T-helper 2 cell treated with Interferon-gamma antibody and Interleukin-4, amounts not matched to agents 5 μg/mL and 100 μg/mL, for 36 hours (primary cell): ENCODE measurements around the gene COG2.

ENCODE experiments used
- DNase-seq: peaks from one replicate; pipeline ENCODE4 v3.0.0; 2021; ENCODE audit warnings: low spot score
- H3K27ac Mint-ChIP-seq: one replicate; pipeline ENCODE4 v1.8.0; 2021; ENCODE audit warnings: mild to moderate bottlenecking, mixed read lengths
- H3K27me3 Mint-ChIP-seq: one replicate; pipeline ENCODE4 v1.8.0; 2021; ENCODE audit warnings: low read depth, mixed read lengths
- H3K36me3 Mint-ChIP-seq: one replicate; pipeline ENCODE4 v1.8.0; 2021; ENCODE audit warnings: low read depth, mixed read lengths
- H3K4me1 Mint-ChIP-seq: one replicate; pipeline ENCODE4 v1.8.0; 2021; ENCODE audit warnings: low read depth, mixed read lengths
- H3K4me3 Mint-ChIP-seq: one replicate; pipeline ENCODE4 v1.8.0; 2022; ENCODE audit warnings: mild to moderate bottlenecking, moderate library complexity, mixed read lengths
- H3K9me3 Mint-ChIP-seq: one replicate; pipeline ENCODE4 v1.8.0; 2021; ENCODE audit warnings: mixed read lengths

Gene COG2

GRCh38 chr1:230674581-230674980 is 32.3 kb downstream of the COG2 start:
- DNase-seq: no peak
- H3K9me3 Mint-ChIP-seq: no peaks in the 10 kb centered on the region
- peaks cover 50% of the 10 kb centered on the region for H3K36me3 Mint-ChIP-seq
- H3K27ac Mint-ChIP-seq: no peak overlapping the region
- peaks cover 3% of the 10 kb centered on the region for H3K4me1 Mint-ChIP-seq
- H3K27me3 Mint-ChIP-seq: no peaks in the 10 kb centered on the region
- no peak overlapping the region for H3K4me3 Mint-ChIP-seq

GRCh38 chr1:230677200-230677599 is 34.9 kb downstream of the COG2 start:
- Mint-ChIP-seq H3K4me3 (no peak overlapping the region), H3K9me3 (no peaks in the 10 kb centered on the region), H3K36me3 (peaks cover 51% of the 10 kb centered on the region), H3K27ac (no peak overlapping the region), H3K27me3 (no peaks in the 10 kb centered on the region), H3K4me1 (peaks cover 3% of the 10 kb centered on the region)
- no peak for DNase-seq

DNA sequence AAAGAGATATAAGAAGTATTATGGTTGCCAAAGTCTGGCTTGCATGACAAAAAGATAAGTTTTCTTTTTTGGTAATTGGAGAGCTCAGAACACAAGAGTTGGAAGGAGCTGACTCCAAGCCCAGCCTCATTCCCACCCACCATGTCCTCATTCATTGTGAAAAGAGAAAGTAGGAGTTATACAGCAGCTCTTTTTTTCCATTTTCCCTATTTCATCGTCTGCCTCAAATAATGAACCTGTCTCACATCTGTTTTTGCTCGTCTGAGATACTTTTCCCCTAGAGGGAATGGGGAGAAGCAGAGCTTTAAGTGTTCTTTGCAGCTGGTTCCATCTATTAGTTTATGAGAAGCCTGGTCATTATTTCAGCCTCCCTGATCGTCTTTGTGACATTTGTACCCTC is 36.9 kb downstream of the COG2 start:
- DNase-seq: no peak
- peaks cover 3% of the 10 kb centered on the region for H3K4me1 Mint-ChIP-seq
- H3K4me3 Mint-ChIP-seq: no peak overlapping the region
- no peaks in the 10 kb centered on the region for H3K27me3 Mint-ChIP-seq
- no peaks in the 10 kb centered on the region for H3K9me3 Mint-ChIP-seq
- peaks cover 43% of the 10 kb centered on the region for H3K36me3 Mint-ChIP-seq
- H3K27ac Mint-ChIP-seq: no peak overlapping the region

DNA sequence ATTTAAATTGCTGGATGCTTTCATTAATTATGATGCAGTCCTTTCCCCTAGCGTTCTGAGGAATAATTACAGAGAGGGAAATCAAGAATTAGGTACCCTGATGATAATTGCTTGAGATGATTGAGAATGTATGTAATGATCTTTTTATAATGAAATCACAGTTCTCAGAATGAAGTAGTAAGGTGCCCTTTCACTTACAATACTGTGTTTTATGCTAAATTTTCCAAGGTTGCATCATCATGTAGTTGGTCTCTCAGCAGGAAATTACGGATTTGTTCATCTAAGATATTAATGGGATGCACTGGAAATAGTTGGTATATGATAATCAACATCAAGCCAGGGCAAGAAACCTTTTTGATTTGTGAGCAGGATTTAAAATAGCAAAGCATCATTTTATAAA is 37.5 kb downstream of the COG2 start:
- no peak for DNase-seq
- Mint-ChIP-seq H3K27ac (no peak overlapping the region), H3K4me3 (no peak overlapping the region), H3K4me1 (no peaks in the 10 kb centered on the region), H3K27me3 (no peaks in the 10 kb centered on the region), H3K9me3 (no peaks in the 10 kb centered on the region), H3K36me3 (peaks cover 45% of the 10 kb centered on the region)

DNA sequence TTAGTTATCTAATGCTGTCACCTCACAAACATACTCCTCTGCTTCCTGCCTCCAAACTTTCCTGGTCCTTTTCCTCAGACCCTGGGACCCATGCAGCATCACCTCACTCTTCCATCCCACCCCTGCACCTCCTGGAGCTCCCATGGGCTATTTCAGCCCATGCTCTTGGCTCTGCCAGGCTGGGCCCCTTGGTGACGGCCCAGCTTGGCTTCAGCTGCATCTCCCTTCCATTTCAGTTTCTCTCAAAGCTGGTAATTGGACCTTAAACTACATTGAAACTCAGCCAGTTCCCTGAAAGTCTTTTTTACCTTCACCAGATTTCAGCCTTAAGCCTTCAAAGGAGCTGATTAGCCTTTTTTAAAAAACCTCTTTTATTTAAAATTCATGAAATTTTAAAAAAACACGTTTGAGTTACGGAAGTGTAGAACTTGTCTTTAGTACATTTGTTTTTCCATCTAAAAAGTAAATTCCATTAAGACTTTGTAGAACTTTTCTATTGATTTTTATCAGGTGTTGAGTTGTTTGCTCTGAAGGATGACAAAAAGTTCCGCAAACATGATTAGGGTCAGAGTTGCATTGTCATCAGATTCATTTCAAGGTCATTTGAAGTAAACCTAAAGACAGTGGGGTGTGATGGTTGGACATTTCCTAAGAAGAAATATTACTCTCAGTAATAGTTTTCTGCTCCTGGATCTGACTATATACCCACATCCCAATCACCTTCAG is 38.2 kb downstream of the COG2 start:
- Mint-ChIP-seq H3K4me1 (no peaks in the 10 kb centered on the region), H3K4me3 (no peak overlapping the region), H3K27me3 (no peaks in the 10 kb centered on the region), H3K27ac (no peak overlapping the region), H3K36me3 (peaks cover 49% of the 10 kb centered on the region), H3K9me3 (no peaks in the 10 kb centered on the region)
- DNase-seq: no peak

DNA sequence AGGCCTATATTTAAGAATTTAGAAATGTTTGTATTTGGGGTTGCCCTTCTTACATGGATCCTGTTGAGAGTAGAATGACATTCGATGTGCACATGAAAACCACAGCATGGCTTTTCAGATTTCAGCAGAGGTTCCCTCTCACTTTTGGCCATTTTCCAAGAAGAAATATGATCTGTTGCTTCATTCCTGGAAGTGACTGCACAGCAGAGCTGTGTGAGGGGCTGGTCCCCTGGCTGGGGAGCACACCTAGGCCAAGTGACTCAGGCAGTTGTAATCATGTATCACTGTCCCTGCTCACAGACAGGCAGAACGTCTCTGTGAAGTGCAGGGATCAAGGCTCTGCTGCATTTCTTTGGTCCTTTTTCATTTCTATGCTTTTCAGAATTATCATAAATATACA is 39.3 kb downstream of the COG2 start:
- peaks cover 42% of the 10 kb centered on the region for H3K36me3 Mint-ChIP-seq
- no peak for DNase-seq
- no peaks in the 10 kb centered on the region for H3K27me3 Mint-ChIP-seq
- H3K4me3 Mint-ChIP-seq: no peak overlapping the region
- H3K4me1 Mint-ChIP-seq: no peaks in the 10 kb centered on the region
- H3K27ac Mint-ChIP-seq: no peak overlapping the region
- no peaks in the 10 kb centered on the region for H3K9me3 Mint-ChIP-seq

DNA sequence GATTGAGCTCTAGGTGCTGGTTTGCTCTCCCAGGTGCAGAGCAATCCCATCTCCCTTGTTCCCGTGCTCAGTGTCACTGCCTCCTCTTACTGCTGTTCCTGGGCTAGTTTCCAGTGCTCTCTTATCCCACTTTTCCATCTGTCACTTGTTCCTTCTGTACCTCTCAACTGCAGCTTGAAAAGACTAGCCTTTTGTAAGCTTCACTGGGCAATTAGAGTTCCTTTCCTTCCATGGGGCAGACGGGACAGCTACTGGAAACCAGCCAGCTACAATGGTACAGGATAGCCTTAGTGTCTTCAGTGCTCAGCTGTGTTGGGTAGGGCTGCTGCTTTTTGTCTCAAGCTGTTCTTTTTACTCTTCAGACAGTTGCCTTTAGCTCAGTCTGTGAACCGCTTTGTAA is 40.0 kb downstream of the COG2 start:
- Mint-ChIP-seq H3K9me3 (no peaks in the 10 kb centered on the region), H3K27ac (no peak overlapping the region), H3K4me3 (no peak overlapping the region), H3K4me1 (no peaks in the 10 kb centered on the region), H3K27me3 (no peaks in the 10 kb centered on the region), H3K36me3 (peaks cover 38% of the 10 kb centered on the region)
- DNase-seq: no peak

GRCh38 chr1:230682882-230683610 is 40.8 kb downstream of the COG2 start:
- DNase-seq: no peak
- Mint-ChIP-seq H3K9me3 (no peaks in the 10 kb centered on the region), H3K27me3 (no peaks in the 10 kb centered on the region), H3K4me3 (no peak overlapping the region), H3K27ac (no peak overlapping the region), H3K4me1 (no peaks in the 10 kb centered on the region), H3K36me3 (peaks cover 41% of the 10 kb centered on the region)

GRCh38 chr1:230684146-230684545 is 41.9 kb downstream of the COG2 start:
- DNase-seq: no peak
- Mint-ChIP-seq H3K27ac (no peak overlapping the region), H3K27me3 (no peaks in the 10 kb centered on the region), H3K4me3 (no peak overlapping the region), H3K36me3 (peaks cover 41% of the 10 kb centered on the region), H3K4me1 (no peaks in the 10 kb centered on the region), H3K9me3 (no peaks in the 10 kb centered on the region)

- Mint-ChIP-seq H3K36me3 (peaks cover 41% of the 10 kb centered on the region), H3K9me3 (no peaks in the 10 kb centered on the region), H3K27me3 (no peaks in the 10 kb centered on the region), H3K4me3 (no peak overlapping the region), H3K4me1 (no peaks in the 10 kb centered on the region), H3K27ac (no peak overlapping the region)
- DNase-seq: no peak
Measured at GRCh38 chr1:230684998-230685397, 42.7 kb downstream of the COG2 start.

DNA sequence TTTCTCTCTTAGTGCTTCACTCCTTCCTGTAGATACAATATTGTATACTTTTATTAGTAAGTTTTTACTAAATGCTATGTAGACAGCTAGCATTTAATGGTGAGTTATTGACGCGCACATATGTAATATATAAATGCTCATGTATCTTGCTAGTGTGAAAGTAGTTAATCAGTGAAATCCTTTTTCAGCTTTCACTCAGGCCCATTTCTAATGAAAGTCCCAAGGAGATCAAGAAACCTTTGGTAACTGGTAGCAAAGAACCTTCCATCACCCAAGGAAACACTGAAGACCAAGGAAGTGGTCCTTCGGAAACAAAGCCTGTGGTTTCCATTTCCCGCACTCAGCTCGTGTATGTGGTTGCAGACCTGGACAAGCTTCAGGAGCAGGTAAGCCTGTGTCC is 44.5 kb downstream of the COG2 start:
- Mint-ChIP-seq H3K4me1 (no peaks in the 10 kb centered on the region), H3K36me3 (peaks cover 44% of the 10 kb centered on the region), H3K27me3 (no peaks in the 10 kb centered on the region), H3K9me3 (no peaks in the 10 kb centered on the region), H3K27ac (no peak overlapping the region), H3K4me3 (no peak overlapping the region)
- DNase-seq: no peak

DNA sequence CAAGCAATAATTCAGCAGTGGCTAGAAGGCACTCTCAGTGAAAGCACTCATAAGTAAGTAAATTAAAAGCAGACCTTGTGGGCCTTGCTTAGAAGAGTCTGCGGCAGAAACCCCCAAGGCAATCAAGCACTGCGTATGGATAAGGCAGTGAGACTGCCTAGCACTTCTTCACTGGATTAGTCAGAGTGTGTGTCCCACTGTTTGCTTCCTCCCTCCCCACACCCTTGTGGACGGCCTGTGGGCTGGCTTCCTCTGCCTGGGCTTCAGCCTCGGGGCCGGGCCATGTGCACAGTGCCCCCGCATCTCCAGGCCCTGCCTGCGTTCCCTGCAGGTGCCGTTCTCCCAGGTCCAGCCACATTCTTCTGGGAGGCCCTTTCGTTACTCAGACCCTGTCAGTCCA is 47.8 kb downstream of the COG2 start:
- Mint-ChIP-seq H3K27me3 (no peaks in the 10 kb centered on the region), H3K4me1 (no peaks in the 10 kb centered on the region), H3K36me3 (peaks cover 43% of the 10 kb centered on the region), H3K9me3 (no peaks in the 10 kb centered on the region), H3K4me3 (no peak overlapping the region), H3K27ac (no peak overlapping the region)
- DNase-seq: no peak

- Mint-ChIP-seq H3K27me3 (no peaks in the 10 kb centered on the region), H3K27ac (no peak overlapping the region), H3K9me3 (no peaks in the 10 kb centered on the region), H3K4me3 (no peak overlapping the region), H3K4me1 (no peaks in the 10 kb centered on the region), H3K36me3 (peaks cover 40% of the 10 kb centered on the region)
- no peak for DNase-seq
Measured at GRCh38 chr1:230691615-230692014, 49.3 kb downstream of the COG2 start.

DNA sequence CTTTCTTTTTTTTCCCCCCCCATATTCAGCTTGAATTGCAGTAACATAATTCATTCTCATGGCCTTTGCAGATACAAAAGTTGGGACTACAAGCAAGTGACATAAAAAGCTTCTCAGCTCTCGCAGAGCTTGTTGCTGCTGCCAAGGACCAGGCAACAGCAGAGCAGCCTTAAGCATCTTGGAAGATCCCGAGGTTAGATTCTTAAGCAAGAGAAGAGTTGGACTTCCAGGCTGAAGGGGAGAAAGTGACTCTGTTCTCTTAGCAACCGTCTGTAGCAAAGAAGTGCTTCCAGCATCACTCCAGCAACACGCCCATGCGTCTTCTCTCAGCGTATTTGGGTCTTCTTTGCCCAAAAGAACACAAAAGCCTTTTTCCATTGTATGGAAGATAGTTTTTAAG is 50.9 kb downstream of the COG2 start:
- H3K4me3 Mint-ChIP-seq: no peak overlapping the region
- H3K36me3 Mint-ChIP-seq: peaks cover 33% of the 10 kb centered on the region
- H3K9me3 Mint-ChIP-seq: no peaks in the 10 kb centered on the region
- DNase-seq: no peak
- H3K4me1 Mint-ChIP-seq: no peaks in the 10 kb centered on the region
- H3K27me3 Mint-ChIP-seq: no peaks in the 10 kb centered on the region
- H3K27ac Mint-ChIP-seq: no peak overlapping the region

DNA sequence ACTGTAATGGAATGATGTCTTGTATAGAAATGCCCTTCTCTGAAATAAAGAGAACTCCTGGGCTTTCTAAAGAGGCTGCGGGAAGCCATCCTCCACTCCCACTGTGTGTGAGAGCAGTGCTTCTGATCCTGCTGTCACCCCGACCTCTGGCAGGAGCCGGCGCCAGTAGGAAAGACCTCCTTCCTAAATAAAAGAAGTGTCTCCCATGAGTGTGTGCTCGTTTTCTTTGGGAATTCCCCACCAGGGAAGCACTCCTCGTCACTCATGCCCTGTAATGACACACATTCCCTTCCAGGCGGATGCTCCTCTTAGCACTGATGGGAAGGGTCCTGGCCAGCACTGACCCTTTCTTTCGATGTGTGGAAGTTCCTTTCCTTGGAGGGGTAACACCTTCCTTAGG is 51.5 kb downstream of the COG2 start:
- no peaks in the 10 kb centered on the region for H3K9me3 Mint-ChIP-seq
- H3K27ac Mint-ChIP-seq: no peak overlapping the region
- H3K27me3 Mint-ChIP-seq: no peaks in the 10 kb centered on the region
- H3K4me3 Mint-ChIP-seq: no peak overlapping the region
- H3K4me1 Mint-ChIP-seq: no peaks in the 10 kb centered on the region
- no peak for DNase-seq
- peaks cover 31% of the 10 kb centered on the region for H3K36me3 Mint-ChIP-seq
